Spleen (tissue), 11 donors: Measurements from ENCODE around the gene ETV6. TPM values are rescaled to one million over a fixed set of nuclear protein-coding genes. Genes with fewer than 3 reads are reported as not detected.
A peak's percentile ranks its signal among the peaks of the same experiment; 100 is the strongest.

Experiments
- DNase-seq: peaks from one replicate; pipeline ENCODE4 v3.0.0-alpha.2; 2020
- H3K27ac ChIP-seq, 8 donors: fragments of 200-600 bp; sonication (generic) in 7 of 8; 1 replicate in 4 of 8; 2 replicates in 4 of 8; pipeline versions ENCODE4 v1.5.0 to v1.8.0; 2016 to 2021; ENCODE audit warnings: inconsistent platforms in 4 of 8, mild to moderate bottlenecking in 4 of 8, moderate library complexity in 1 of 8
- H3K27me3 ChIP-seq, 7 donors: fragments of 200-600 bp; sonication (generic) in 6 of 7; replicated peaks in 1 of 7; 1 replicate in 4 of 7; 2 replicates in 3 of 7; pipeline versions ENCODE4 v1.5.0 to v1.8.0; 2016 to 2021; ENCODE audit warnings: inconsistent platforms in 3 of 7, mild to moderate bottlenecking in 1 of 7
- H3K36me3 ChIP-seq, 6 donors: fragments of 200-600 bp; sonication (generic) in 5 of 6; 1 replicate in 4 of 6; 2 replicates in 2 of 6; pipeline versions ENCODE4 v1.5.0 to v1.8.0; 2016 to 2021; ENCODE audit warnings: inconsistent platforms in 2 of 6
- H3K4me1 ChIP-seq, 6 donors: fragments of 200-600 bp; sonication (generic) in 5 of 6; 1 replicate in 3 of 6; 2 replicates in 3 of 6; pipeline versions ENCODE4 v1.5.0 to v1.8.0; 2016 to 2021; ENCODE audit warnings: inconsistent platforms in 3 of 6
- H3K4me3 ChIP-seq, 8 donors: fragments of 200-600 bp; sonication (generic) in 7 of 8; 1 replicate in 4 of 8; 2 replicates in 4 of 8; pipeline versions ENCODE4 v1.5.0 to v1.8.0; 2016 to 2021; ENCODE audit warnings: inconsistent platforms in 4 of 8, mild to moderate bottlenecking in 4 of 8, moderate library complexity in 2 of 8
- H3K9me3 ChIP-seq, 8 donors: fragments of 200-600 bp; sonication (generic) in 7 of 8; 1 replicate in 4 of 8; 2 replicates in 4 of 8; pipeline versions ENCODE4 v1.5.0 to v1.8.0; 2016 to 2021; ENCODE audit warnings: inconsistent platforms in 4 of 8
- CTCF ChIP-seq, 11 experiments: fragments of 200-600 bp in 7 of 11; fragments of 450-650 bp in 4 of 11; sonication (generic) in 4 of 11; IDR thresholded peaks in 8 of 11; conservative IDR thresholded peaks in 3 of 11; 1 replicate in 7 of 11; 2 replicates in 4 of 11; pipeline versions ENCODE4 v1.4.0 to v1.8.0; 2016 to 2021; ENCODE audit warnings: antibody characterized with exemption in 11 of 11, inconsistent platforms in 4 of 11, mild to moderate bottlenecking in 1 of 11
- POLR2A ChIP-seq, 3 donors: fragments of 450-650 bp; IDR thresholded peaks; one replicate each; pipeline ENCODE4 v1.5.1; 2017; ENCODE audit warnings: antibody characterized with exemption in 3 of 3, mild to moderate bottlenecking in 1 of 3
- POLR2AphosphoS5 ChIP-seq, 3 donors: sonication (generic); formaldehyde crosslinking; IDR thresholded peaks; one replicate each; pipeline ENCODE4 v1.5.1; 2017; ENCODE audit warnings: antibody characterized with exemption in 3 of 3
- WGBS, 5 donors: extraction: QIAGEN DNeasy Blood & Tissue Kit in 3 of 5; methylation state at CpG; one replicate each; pipeline versions ENCODE4 v1.1.5 to v1.1.7; 2013 to 2018; 5-methylcytosine and 5-hydroxymethylcytosine counted together
- intact Hi-C: fragments of 100-400 bp; cut with DNase I; formaldehyde crosslinking; loops from one replicate; pipeline ENCODE4 v1.15.0; 2023; ENCODE audit warnings: low total_unique reads
- polyA plus RNA-seq, 3 donors: library from polyadenylated mRNA; stranded (reverse); fragments of 200-250 nt; gene quantifications; one replicate each; pipeline ENCODE4 v1.2.1, GENCODE V29; 2013
- total RNA-seq, 7 donors: library from RNA; depleted of rRNA in 3 of 7; stranded (reverse); fragments of >200 nt in 3 of 7; fragmentation: NEBNext Ultra II Directional in 4 of 7; extraction: Animal tissue kit (Norgen Biotek cat#: 25700) in 4 of 7; gene quantifications; one replicate each; pipeline versions ENCODE4 v1.1.0 to v1.2.1, GENCODE V29; 2016 to 2021
- donor health status: healthy with polysubstance abuse.
- donor health status: DM: no; HTN: no; CAD: no; lungs with moderate emphysema.
- donor health status: DM: no; HTN: no; CAD: no.
- donor health status: Bipolar disorder and iron deficiency.
- donor health status: healthy.
- donor health status: DM: no; HTN: no; CAD: no.
- donor health status: DM: yes; HTN: yes; CAD: no.

ETV6 gene
- total and polyA plus RNA-seq, 10 donors: 7.2 to 116 (median 57.8) TPM

DNA sequence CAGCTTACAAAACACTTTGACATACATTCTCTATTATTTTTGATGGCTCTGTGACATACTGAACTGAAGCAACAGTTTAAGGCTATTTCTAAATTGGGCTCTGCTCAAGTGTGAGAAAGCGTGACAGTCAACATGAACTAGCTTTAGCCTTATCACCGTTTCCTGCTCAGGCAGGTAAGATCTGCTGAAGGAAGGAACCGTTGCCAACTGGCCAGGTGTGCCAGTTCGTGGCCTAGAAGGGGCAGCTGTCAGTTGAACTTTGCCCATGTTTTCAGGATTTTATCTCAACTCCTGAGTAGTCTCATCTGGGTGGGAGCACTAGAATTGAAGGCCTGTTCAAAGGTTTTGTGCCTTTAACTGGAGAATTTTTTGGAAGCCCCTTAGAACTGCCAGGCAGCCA lies 79.5 kb downstream of the ETV6 start:
- DNase-seq: no peak
- peak overlapping the region; percentile 12 to 84 (median 72) for H3K27ac ChIP-seq
- H3K4me3 ChIP-seq: no peak overlapping the region
- no peaks in the 10 kb centered on the region for H3K9me3 ChIP-seq
- H3K27me3 ChIP-seq: no peaks in the 10 kb centered on the region
- peaks cover 63 to 100% (median 95%) of the 10 kb centered on the region in 6 donors for H3K4me1 ChIP-seq
- no peak for TF ChIP-seq CTCF (IDR thresholded peaks at IDR 0.05 in 8 of 11, conservative IDR thresholded peaks at IDR 0.05 in 3 of 11)
- peak in 1 of 3 donors; percentile 30 for TF ChIP-seq POLR2AphosphoS5 (IDR thresholded peaks at IDR 0.05)
- intact Hi-C loops: loop anchor here (5.0 kb wide), 1 partner anchor 77 kb away; no protein-coding TSS in a partner anchor
- H3K36me3 ChIP-seq: no peaks in the 10 kb centered on the region
- 29 to 45% (median 44%) methylated on average over 4 of the region's 4 CpGs for WGBS, 5 donors

GRCh38 chr12:11729439-11730150 lies 80.1 kb downstream of the ETV6 start:
- TF ChIP-seq CTCF (IDR thresholded peaks at IDR 0.05 in 8 of 11, conservative IDR thresholded peaks at IDR 0.05 in 3 of 11) (no peak), POLR2A (IDR thresholded peaks at IDR 0.05) (no peak), POLR2AphosphoS5 (IDR thresholded peaks at IDR 0.05) (no peak)
- no peaks in the 10 kb centered on the region for H3K27me3 ChIP-seq
- no peaks in the 10 kb centered on the region for H3K36me3 ChIP-seq
- WGBS, 5 donors: 61 to 75% (median 69%) methylated on average over 7 of the region's 7 CpGs
- H3K4me1 ChIP-seq: peaks cover 57 to 100% (median 93%) of the 10 kb centered on the region in 6 donors
- intact Hi-C loops: loop anchor here (5.0 kb wide), 1 partner anchor 77 kb away; no protein-coding TSS in a partner anchor
- H3K27ac ChIP-seq: peak overlapping the region; percentile 23 to 84 (median 72)
- no peaks in the 10 kb centered on the region for H3K9me3 ChIP-seq
- DNase-seq: no peak
- H3K4me3 ChIP-seq: no peak overlapping the region

- H3K4me3 ChIP-seq: peak overlapping the region in 1 of 8 donors; percentile 17
- peak overlapping the region in 7 of 8 donors; percentile 69 to 84 (median 73) for H3K27ac ChIP-seq
- no peaks in the 10 kb centered on the region for H3K27me3 ChIP-seq
- peaks cover 52 to 100% (median 90%) of the 10 kb centered on the region in 6 donors for H3K4me1 ChIP-seq
- H3K36me3 ChIP-seq: no peaks in the 10 kb centered on the region
- no peaks in the 10 kb centered on the region for H3K9me3 ChIP-seq
- WGBS, 5 donors: 65 to 77% (median 72%) methylated on average over 8 of the region's 8 CpGs
- intact Hi-C loops: no loop called here
- DNase-seq: no peak
- TF ChIP-seq POLR2A (IDR thresholded peaks at IDR 0.05) (no peak), POLR2AphosphoS5 (IDR thresholded peaks at IDR 0.05) (peak in 1 of 3 donors; percentile 41), CTCF (IDR thresholded peaks at IDR 0.05 in 8 of 11, conservative IDR thresholded peaks at IDR 0.05 in 3 of 11) (no peak)
Measured at GRCh38 chr12:11730299-11731041, 81.0 kb downstream of the ETV6 start.

GRCh38 chr12:11731042-11731357 lies 81.5 kb downstream of the ETV6 start:
- Histone ChIP-seq H3K4me1 (peaks cover 52 to 99% (median 85%) of the 10 kb centered on the region in 6 donors), H3K27ac (peak overlapping the region in 7 of 8 donors; percentile 69 to 84 (median 73))

More at GRCh38 chr12:11731042-11731357, 81.5 kb downstream of the ETV6 start:
- H3K36me3 ChIP-seq: no peaks in the 10 kb centered on the region
- peak overlapping the region in 1 of 8 donors; percentile 17 for H3K4me3 ChIP-seq
- TF ChIP-seq CTCF (IDR thresholded peaks at IDR 0.05 in 8 of 11, conservative IDR thresholded peaks at IDR 0.05 in 3 of 11): no peak
- TF ChIP-seq POLR2AphosphoS5 (IDR thresholded peaks at IDR 0.05): no peak
- no peak for TF ChIP-seq POLR2A (IDR thresholded peaks at IDR 0.05)
- 67 to 82% (median 70%) methylated on average over 1 of the region's 1 CpG for WGBS, 5 donors
- DNase-seq: no peak
- intact Hi-C loops: no loop called here
- H3K9me3 ChIP-seq: no peaks in the 10 kb centered on the region
- no peaks in the 10 kb centered on the region for H3K27me3 ChIP-seq
